A549 treated with CORT108297 at 1 μM for 4 hours (cell line): ENCODE data around the gene PPM1M. TPM values are rescaled to one million over a fixed set of nuclear protein-coding genes. Genes with fewer than 3 reads are reported as not detected.

ENCODE experiments used
- total RNA-seq: library from RNA; stranded (reverse); fragments of 200-300 nt; extraction: Qiagen RNA extraction; gene quantifications from 5 replicates; pipeline ENCODE4 v1.2.3, GENCODE V29; 2022

PPM1M gene
- total RNA-seq, result 4.7 to 6.1 TPM (median 5.1 TPM) in 5 replicates

DNA sequence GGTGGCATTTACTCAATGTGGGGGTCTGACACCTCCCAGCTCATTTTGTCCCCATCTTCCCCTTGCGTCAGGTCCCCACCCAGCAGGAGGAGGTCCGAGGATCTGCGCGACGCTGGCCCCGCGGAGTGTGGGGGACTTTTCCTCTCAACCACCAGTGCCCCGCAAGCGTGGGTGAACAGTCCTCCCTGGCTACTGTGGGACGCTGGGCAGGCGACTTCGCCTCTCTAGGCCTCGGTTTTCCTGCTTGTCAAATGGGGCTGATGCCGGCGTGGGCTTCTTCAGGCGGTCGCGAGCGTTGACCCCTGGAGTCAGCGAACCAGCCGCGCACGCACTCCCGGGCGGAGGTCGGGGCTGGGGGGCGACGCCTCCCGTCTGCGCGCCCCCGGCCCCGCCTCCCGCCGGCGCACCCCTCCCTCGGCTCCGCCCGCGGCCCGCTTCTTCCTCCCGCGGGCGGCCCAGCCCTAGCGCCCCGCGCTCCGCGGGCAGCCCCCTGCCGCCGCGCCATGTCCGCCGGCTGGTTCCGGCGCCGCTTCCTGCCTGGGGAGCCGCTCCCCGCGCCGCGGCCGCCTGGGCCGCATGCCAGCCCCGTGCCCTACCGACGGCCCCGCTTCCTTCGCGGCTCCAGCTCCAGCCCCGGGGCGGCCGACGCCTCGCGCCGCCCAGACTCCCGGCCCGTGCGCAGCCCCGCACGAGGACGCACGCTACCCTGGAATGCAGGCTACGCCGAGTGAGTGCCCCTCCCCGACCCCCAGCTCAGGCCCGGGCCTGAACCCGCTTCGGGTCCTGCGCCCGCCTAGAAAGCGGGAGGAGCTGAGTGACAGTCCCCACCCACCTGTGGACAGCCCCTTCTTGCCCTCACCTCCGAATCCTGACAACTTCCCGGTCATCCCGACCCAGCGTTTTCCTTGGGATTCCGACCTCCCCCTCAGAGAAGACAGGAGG is at the start of gene PPM1M:
Gene PPM1M, plus strand, starts transcription at position 438 of the 942 bp plus-strand sequence. Its CDS starts 66 bp downstream, at position 504.

GRCh38 chr3:52197842-52198625 is 47.5 kb upstream of the PPM1M start, which contains the start of gene ALAS1:
TSS of gene ALAS1 (plus strand) at chr3:52198160. CDS start at chr3:52199242, 1,082 bp downstream.

DNA sequence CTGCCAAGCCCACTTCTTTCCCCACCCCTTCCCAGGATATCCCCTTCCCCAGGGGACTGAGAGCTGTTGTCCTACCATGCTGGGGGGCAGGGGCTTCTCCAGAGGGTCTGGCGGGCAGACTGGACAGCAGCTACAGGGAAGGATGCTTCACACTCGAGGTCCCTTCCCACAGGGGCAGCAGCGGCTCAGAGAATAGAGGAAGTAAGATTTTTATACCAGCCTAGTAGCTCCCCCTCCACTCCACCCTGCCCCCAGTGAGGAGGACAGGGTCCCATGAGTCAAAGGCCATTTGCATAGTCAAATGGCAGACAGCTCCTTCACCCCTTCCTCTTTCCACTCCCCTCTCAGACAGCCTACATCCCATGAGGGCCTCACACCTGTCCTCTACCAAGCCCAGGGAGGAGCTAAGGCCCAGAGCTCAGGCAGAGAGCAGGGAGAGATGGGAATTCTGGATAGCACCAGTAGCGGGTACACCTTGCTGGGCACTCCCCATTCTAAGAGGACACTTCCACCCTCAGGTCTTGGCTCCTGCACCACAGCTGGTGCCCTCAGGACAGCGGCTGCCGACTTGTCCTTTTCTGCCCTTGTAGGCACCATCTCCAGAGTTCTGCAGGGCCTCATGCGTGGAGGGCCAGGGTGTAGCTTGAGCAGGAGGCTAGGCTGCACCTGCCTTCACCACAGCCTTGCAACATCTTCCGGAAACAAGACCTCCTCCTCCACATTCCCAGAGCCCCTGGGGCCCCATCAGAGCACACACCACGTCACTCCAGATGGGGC is 19.9 kb upstream of the PPM1M start, which contains the start of gene TLR9:
Gene TLR9, minus strand, starts transcription at position 194 of the 777 bp plus-strand sequence. Its CDS starts 116 bp downstream, at position 78.

GRCh38 chr3:52238761-52239701 is 6.5 kb upstream of the PPM1M start, which contains the start of gene TWF2:
TSS of gene TWF2 (minus strand) at chr3:52239158. CDS start at chr3:52239016, 142 bp downstream.

DNA sequence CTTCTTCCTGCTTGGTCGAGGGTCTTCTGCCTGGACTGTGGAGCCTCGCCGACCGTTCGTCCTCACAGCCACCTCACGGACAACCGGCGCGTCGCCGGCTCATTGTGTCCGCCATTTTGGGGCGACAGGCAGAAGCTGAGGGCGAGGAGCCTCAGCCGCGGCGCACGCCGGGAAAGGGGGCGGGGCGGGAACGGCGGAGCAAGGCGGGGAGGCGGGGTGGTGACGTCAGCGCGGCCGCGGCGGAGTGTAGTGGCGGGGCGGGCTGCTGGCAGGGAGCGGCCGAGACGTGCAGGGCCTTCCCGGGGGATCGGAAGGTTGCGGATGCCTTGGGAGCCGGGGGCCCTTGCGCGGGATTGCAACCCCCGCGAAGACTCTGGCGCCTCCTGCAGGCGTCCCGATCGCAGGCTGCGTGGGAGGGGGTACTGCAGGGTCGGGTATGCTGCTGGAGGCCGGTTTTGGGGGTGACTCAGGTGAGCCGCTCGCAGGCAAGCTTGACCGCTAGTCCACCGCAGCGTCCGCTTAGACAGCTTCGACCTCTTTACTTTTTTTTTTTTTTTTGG is 33.0 kb downstream of the PPM1M start, which contains the start of gene WDR82:
Gene WDR82, minus strand, starts transcription at position 140 of the 560 bp plus-strand sequence. CDS start 288 bp downstream, outside the sequence.

Other genes starting within 250 kb of the PPM1M start
- gene RPL29, start 249.9 kb upstream of the PPM1M start, total RNA-seq, result 1,305 to 1,473 TPM (median 1,350 TPM) in 5 replicates
- gene DUSP7, start 189.2 kb upstream of the PPM1M start, total RNA-seq, result 14.8 to 17.7 TPM (median 16.2 TPM) in 5 replicates
- gene POC1A, start 91.3 kb upstream of the PPM1M start, total RNA-seq, result 15.1 to 20.8 TPM (median 19.8 TPM) in 5 replicates
- 46.3 to 53.0 TPM (median 51.6 TPM) in 5 replicates for gene ALAS1, start 47.6 kb upstream of the PPM1M start, total RNA-seq
- 0.05 to 0.13 TPM in 2 of 5 replicates, not detected in the others for gene TLR9, start 20.1 kb upstream of the PPM1M start, total RNA-seq
- 64.4 to 82.1 TPM (median 75.0 TPM) in 5 replicates for gene TWF2, start 6.6 kb upstream of the PPM1M start, total RNA-seq
- 47.6 to 53.3 TPM (median 49.6 TPM) in 5 replicates for gene WDR82, start 32.9 kb downstream of the PPM1M start, total RNA-seq
- 3.4 to 5.1 TPM (median 4.4 TPM) in 5 replicates for gene GLYCTK, start 42.1 kb downstream of the PPM1M start, total RNA-seq
- 0.78 to 1.2 TPM (median 0.93 TPM) in 5 replicates for gene DNAH1, start 70.6 kb downstream of the PPM1M start, total RNA-seq
- gene BAP1, start 164.2 kb downstream of the PPM1M start, total RNA-seq, result 30.5 to 41.0 TPM (median 39.4 TPM) in 5 replicates
- 1.8 to 3.1 TPM (median 2.8 TPM) in 5 replicates for gene PHF7, start 164.9 kb downstream of the PPM1M start, total RNA-seq
- 0.09 to 0.32 TPM (median 0.17 TPM) in 5 replicates for gene SEMA3G, start 199.3 kb downstream of the PPM1M start, total RNA-seq
- 0.92 to 1.5 TPM (median 1.2 TPM) in 5 replicates for gene TNNC1, start 208.3 kb downstream of the PPM1M start, total RNA-seq
- gene NISCH, start 209.8 kb downstream of the PPM1M start, total RNA-seq, result 11.4 to 16.8 TPM (median 16.1 TPM) in 5 replicates
- gene STAB1, start 249.6 kb downstream of the PPM1M start, total RNA-seq, result 0.03 to 0.05 TPM in 2 of 5 replicates, not detected in the others